HEK293 (cell line): Measurements from ENCODE around the gene EIF4ENIF1.

Experiments
- CTCF ChIA-PET: fragments of 350-600 bp; formaldehyde crosslinking; extraction: SDS; loops from one replicate; lab custom pipeline; 2021; ENCODE audit warnings: antibody characterized with exemption; lab: Yijun Ruan, JAX
- POLR2A ChIA-PET: fragments of 300-600 bp; formaldehyde crosslinking; extraction: SDS; loops from one replicate; lab custom pipeline; 2020; ENCODE audit warnings: antibody characterized with exemption, inconsistent platforms; lab: Yijun Ruan, JAX
- H3K27ac ChIP-seq: fragments of 200-500 bp; sonication (Bioruptor generic); 2 replicates; pipeline ENCODE4 v1.5.1; 2014; ENCODE audit warnings: low read depth, low read length, control low read depth, inconsistent platforms; ENCODE audit errors: extremely low read depth
- H3K36me3 ChIP-seq, 2 experiments: fragments of 200-500 bp in 1 of 2; sonication (Bioruptor generic) in 1 of 2; 1 replicate in 1 of 2; 2 replicates in 1 of 2; pipeline ENCODE4 v1.5.1; 2014 to 2017; ENCODE audit warnings: inconsistent platforms in 2 of 2, low read length in 2 of 2; ENCODE audit not compliant: control insufficient read depth in 2 of 2, insufficient read depth in 1 of 2
- H3K4me1 ChIP-seq: fragments of 200-500 bp; sonication (Bioruptor generic); 2 replicates; pipeline ENCODE4 v1.5.1; 2014; ENCODE audit warnings: mild to moderate bottlenecking, low read length, inconsistent platforms; ENCODE audit not compliant: control insufficient read depth, insufficient read depth
- H3K4me3 ChIP-seq: 2 replicates; pipeline ENCODE4 v1.5.1; 2011; ENCODE audit warnings: low read depth, mild to moderate bottlenecking, control low read depth, low read length, moderate library complexity
- H3K9me3 ChIP-seq: fragments of 200-500 bp; sonication (Bioruptor generic); 2 replicates; pipeline ENCODE4 v1.5.1; 2014; ENCODE audit warnings: low read depth, low read length, inconsistent platforms; ENCODE audit not compliant: control insufficient read depth, insufficient read depth
- HOXC10 ChIP-seq: sonication (generic); formaldehyde crosslinking; IDR thresholded peaks from 2 replicates; pipeline ENCODE4 v1.8.1; 2023; ENCODE audit warnings: mild to moderate bottlenecking, missing genetic modification reagents
- KLF10 ChIP-seq: fragments of 450-650 bp; IDR thresholded peaks from 2 replicates; pipeline ENCODE4 v1.5.1; 2018; ENCODE audit warnings: missing biosample characterization, mild to moderate bottlenecking, missing genetic modification characterization
- KLF8 ChIP-seq: fragments of 450-650 bp; formaldehyde crosslinking; IDR thresholded peaks from 2 replicates; pipeline ENCODE4 v1.5.1; 2016; ENCODE audit warnings: missing biosample characterization, missing genetic modification characterization
- PRDM4 ChIP-seq: fragments of 450-650 bp; formaldehyde crosslinking; IDR thresholded peaks from 2 replicates; pipeline ENCODE4 v1.5.1; 2017; ENCODE audit warnings: missing biosample characterization, missing genetic modification characterization
- RBAK ChIP-seq: fragments of 450-650 bp; formaldehyde crosslinking; IDR thresholded peaks from 2 replicates; pipeline ENCODE4 v1.5.1; 2016; ENCODE audit warnings: missing biosample characterization, missing genetic modification characterization
- SCRT2 ChIP-seq: fragments of 450-650 bp; formaldehyde crosslinking; IDR thresholded peaks from 2 replicates; pipeline ENCODE4 v1.5.1; 2016; ENCODE audit warnings: missing biosample characterization, missing genetic modification characterization
- SP2 ChIP-seq: fragments of 450-650 bp; formaldehyde crosslinking; IDR thresholded peaks from 2 replicates; pipeline ENCODE4 v1.5.1; 2016; ENCODE audit warnings: missing biosample characterization, missing genetic modification characterization
- YY1 ChIP-seq: fragments of 450-650 bp; formaldehyde crosslinking; IDR thresholded peaks from 2 replicates; pipeline ENCODE4 v1.5.1; 2018; ENCODE audit warnings: missing biosample characterization, missing genetic modification characterization
- ZBTB10 ChIP-seq: fragments of 450-650 bp; formaldehyde crosslinking; IDR thresholded peaks from 2 replicates; pipeline ENCODE4 v1.5.1; 2016; ENCODE audit warnings: missing biosample characterization, missing genetic modification characterization
- ZBTB20 ChIP-seq: fragments of 450-650 bp; formaldehyde crosslinking; IDR thresholded peaks from 2 replicates; pipeline ENCODE4 v1.5.1; 2016; ENCODE audit warnings: missing biosample characterization, missing genetic modification characterization
- ZEB2 ChIP-seq: fragments of 450-650 bp; formaldehyde crosslinking; IDR thresholded peaks from 2 replicates; pipeline ENCODE4 v1.5.1; 2016; ENCODE audit warnings: missing biosample characterization, missing genetic modification characterization
- ZNF146 ChIP-seq: fragments of 450-650 bp; formaldehyde crosslinking; IDR thresholded peaks from 2 replicates; pipeline ENCODE4 v1.5.1; 2016; ENCODE audit warnings: missing biosample characterization, missing genetic modification characterization
- ZNF175 ChIP-seq: fragments of 450-650 bp; formaldehyde crosslinking; IDR thresholded peaks from 2 replicates; pipeline ENCODE4 v1.5.1; 2016; ENCODE audit warnings: missing biosample characterization, missing genetic modification characterization
- ZNF202 ChIP-seq: fragments of 450-650 bp; formaldehyde crosslinking; IDR thresholded peaks from 2 replicates; pipeline ENCODE4 v1.5.1; 2016; ENCODE audit warnings: missing biosample characterization, missing genetic modification characterization, borderline replicate concordance
- ZNF223 ChIP-seq: fragments of 450-650 bp; formaldehyde crosslinking; IDR thresholded peaks from 2 replicates; pipeline ENCODE4 v1.5.1; 2016; ENCODE audit warnings: missing biosample characterization, missing genetic modification characterization
- ZNF548 ChIP-seq: fragments of 450-650 bp; formaldehyde crosslinking; IDR thresholded peaks from 2 replicates; pipeline ENCODE4 v1.5.1; 2016; ENCODE audit warnings: missing biosample characterization, missing genetic modification characterization
- ZNF561 ChIP-seq: fragments of 450-650 bp; IDR thresholded peaks from 2 replicates; pipeline ENCODE4 v1.5.1; 2018; ENCODE audit warnings: missing biosample characterization, missing genetic modification characterization, borderline replicate concordance
- ZNF664 ChIP-seq: fragments of 450-650 bp; formaldehyde crosslinking; IDR thresholded peaks from 2 replicates; pipeline ENCODE4 v1.5.1; 2016; ENCODE audit warnings: missing biosample characterization, missing genetic modification characterization
- ZNF677 ChIP-seq: fragments of 450-650 bp; IDR thresholded peaks from 2 replicates; pipeline ENCODE4 v1.5.0; 2018; ENCODE audit warnings: missing biosample characterization, mild to moderate bottlenecking, missing genetic modification characterization, moderate library complexity
- TF ChIP-seq, protein P1 (sequence below): fragments of 450-650 bp; formaldehyde crosslinking; IDR thresholded peaks from 2 replicates; pipeline ENCODE4 v1.5.1; 2016; ENCODE audit warnings: missing biosample characterization, missing genetic modification characterization, borderline replicate concordance
- TF ChIP-seq, protein P2 (sequence below): fragments of 450-650 bp; formaldehyde crosslinking; IDR thresholded peaks from 2 replicates; pipeline ENCODE4 v1.5.1; 2016; ENCODE audit warnings: missing biosample characterization, missing genetic modification characterization

EIF4ENIF1 gene

DNA sequence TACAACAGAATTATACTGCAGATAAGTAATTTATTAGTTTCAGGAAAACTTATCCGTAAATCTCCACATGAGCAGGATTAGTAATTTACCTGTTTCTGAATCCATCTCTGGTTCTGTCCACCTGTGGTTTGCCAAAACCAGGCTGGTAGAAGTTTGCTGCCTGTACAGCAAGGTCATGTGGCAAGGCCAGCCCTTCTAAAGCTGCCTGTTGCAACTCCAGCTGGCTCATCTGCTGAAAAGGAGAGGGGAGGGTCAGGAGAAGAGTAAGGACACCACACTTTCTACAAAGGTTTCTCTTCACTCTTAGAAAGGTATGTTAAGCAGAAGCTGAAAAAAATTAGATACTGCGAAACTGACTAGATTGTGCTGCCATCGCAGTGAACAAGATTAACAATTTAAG, 42.3 kb downstream of the EIF4ENIF1 start:
- peak; percentile 49 for TF ChIP-seq SCRT2 (tag by site-specific recombination)
- TF ChIP-seq ZNF223 (tag by site-specific recombination) = no peak
- ChIA-PET POLR2A (no interaction called here), CTCF (interaction anchor here (0.6 to 1.2 kb wide), 6 partner anchors 9 to 579 kb away, joined by 3 to 5 read pairs (median 4); no protein-coding TSS in a partner anchor)
- no peaks in the 10 kb centered on the region for H3K9me3 ChIP-seq
- no peak overlapping the region for H3K4me3 ChIP-seq
- no peak overlapping the region for H3K27ac ChIP-seq
- peaks cover 51 to 90% of the 10 kb centered on the region in 2 experiments for H3K36me3 ChIP-seq
- H3K4me1 ChIP-seq = no peaks in the 10 kb centered on the region

GRCh38 chr22:31446767-31447166, 42.9 kb downstream of the EIF4ENIF1 start:
- Histone ChIP-seq H3K4me3 (no peak overlapping the region), H3K9me3 (no peaks in the 10 kb centered on the region), H3K27ac (no peak overlapping the region), H3K4me1 (no peaks in the 10 kb centered on the region), H3K36me3 (peaks cover 56 to 91% of the 10 kb centered on the region in 2 experiments)
- no peak for TF ChIP-seq ZBTB10 (tag by site-specific recombination)
- TF ChIP-seq PRDM4 (tag by site-specific recombination) = no peak
- no peak for TF ChIP-seq ZNF561 (tag by site-specific recombination)
- 0 out of 2 replicates have a peak, but pooled peaks have one; percentile 38 for TF ChIP-seq ZNF677 (tag by site-specific recombination)
- TF ChIP-seq, protein P1, sequence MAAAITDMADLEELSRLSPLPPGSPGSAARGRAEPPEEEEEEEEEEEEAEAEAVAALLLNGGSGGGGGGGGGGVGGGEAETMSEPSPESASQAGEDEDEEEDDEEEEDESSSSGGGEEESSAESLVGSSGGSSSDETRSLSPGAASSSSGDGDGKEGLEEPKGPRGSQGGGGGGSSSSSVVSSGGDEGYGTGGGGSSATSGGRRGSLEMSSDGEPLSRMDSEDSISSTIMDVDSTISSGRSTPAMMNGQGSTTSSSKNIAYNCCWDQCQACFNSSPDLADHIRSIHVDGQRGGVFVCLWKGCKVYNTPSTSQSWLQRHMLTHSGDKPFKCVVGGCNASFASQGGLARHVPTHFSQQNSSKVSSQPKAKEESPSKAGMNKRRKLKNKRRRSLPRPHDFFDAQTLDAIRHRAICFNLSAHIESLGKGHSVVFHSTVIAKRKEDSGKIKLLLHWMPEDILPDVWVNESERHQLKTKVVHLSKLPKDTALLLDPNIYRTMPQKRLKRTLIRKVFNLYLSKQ = no peak
- no peak for TF ChIP-seq SP2
- ChIA-PET POLR2A (no interaction called here), CTCF (interaction anchor here (0.7 to 1.2 kb wide), 5 partner anchors 10 to 580 kb away, joined by 3 to 5 read pairs (median 4); no protein-coding TSS in a partner anchor)

DNA sequence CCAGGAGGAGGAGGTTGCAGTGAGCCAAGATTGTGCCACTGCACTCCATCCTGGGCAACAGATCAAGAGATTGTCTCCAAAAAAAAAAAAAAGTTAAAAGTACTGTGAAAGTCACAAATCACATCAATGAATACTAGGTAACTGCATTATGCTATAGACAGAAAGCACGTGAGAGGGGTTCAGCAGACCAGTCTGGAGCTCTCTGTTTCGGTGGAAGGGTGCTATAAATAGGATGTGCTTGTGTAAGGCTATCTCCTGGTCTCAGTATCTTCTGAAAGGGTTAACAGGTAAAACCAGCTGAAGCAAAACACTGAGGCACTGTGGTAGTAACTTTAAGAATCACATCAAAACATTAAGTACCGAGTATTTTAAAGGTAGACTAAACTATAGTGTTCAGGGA, 43.4 kb downstream of the EIF4ENIF1 start:
- Histone ChIP-seq H3K4me3 (no peak overlapping the region), H3K36me3 (peaks cover 61 to 93% of the 10 kb centered on the region in 2 experiments), H3K9me3 (no peaks in the 10 kb centered on the region), H3K27ac (no peak overlapping the region), H3K4me1 (no peaks in the 10 kb centered on the region)
- POLR2A ChIA-PET = no interaction called here
- CTCF ChIA-PET = interaction anchor here (0.8 to 1.0 kb wide), 3 partner anchors 11 to 188 kb away, joined by 4 to 5 read pairs (median 5); no protein-coding TSS in a partner anchor
- TF ChIP-seq RBAK (tag by site-specific recombination) (no peak), YY1 (no peak), PRDM4 (tag by site-specific recombination) (no peak), KLF10 (no peak), ZNF146 (no peak), HOXC10 (CRISPR knock-in tag) (no peak), ZNF202 (no peak), ZNF223 (tag by site-specific recombination) (no peak), ZNF664 (tag by site-specific recombination) (no peak), ZEB2 (tag by site-specific recombination) (no peak), KLF8 (tag by site-specific recombination) (no peak), ZNF175 (tag by site-specific recombination) (no peak), ZBTB20 (no peak), ZNF548 (tag by site-specific recombination) (no peak)
- TF ChIP-seq, protein P2, sequence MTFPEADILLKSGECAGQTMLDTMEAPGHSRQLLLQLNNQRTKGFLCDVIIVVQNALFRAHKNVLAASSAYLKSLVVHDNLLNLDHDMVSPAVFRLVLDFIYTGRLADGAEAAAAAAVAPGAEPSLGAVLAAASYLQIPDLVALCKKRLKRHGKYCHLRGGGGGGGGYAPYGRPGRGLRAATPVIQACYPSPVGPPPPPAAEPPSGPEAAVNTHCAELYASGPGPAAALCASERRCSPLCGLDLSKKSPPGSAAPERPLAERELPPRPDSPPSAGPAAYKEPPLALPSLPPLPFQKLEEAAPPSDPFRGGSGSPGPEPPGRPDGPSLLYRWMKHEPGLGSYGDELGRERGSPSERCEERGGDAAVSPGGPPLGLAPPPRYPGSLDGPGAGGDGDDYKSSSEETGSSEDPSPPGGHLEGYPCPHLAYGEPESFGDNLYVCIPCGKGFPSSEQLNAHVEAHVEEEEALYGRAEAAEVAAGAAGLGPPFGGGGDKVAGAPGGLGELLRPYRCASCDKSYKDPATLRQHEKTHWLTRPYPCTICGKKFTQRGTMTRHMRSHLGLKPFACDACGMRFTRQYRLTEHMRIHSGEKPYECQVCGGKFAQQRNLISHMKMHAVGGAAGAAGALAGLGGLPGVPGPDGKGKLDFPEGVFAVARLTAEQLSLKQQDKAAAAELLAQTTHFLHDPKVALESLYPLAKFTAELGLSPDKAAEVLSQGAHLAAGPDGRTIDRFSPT (tag by site-specific recombination) = no peak
